Heart right ventricle (tissue), 16 donors: ENCODE measurements around the gene ZNRF1. TPM values are rescaled to one million over a fixed set of nuclear protein-coding genes. Genes with fewer than 3 reads are reported as not detected.
A peak's percentile ranks its signal among the peaks of the same experiment; 100 is the strongest.

ENCODE experiments used
- ATAC-seq, 8 donors: fragments of 200-7000 bp; cut with Tn5 transposase; one replicate each; pipeline ENCODE4 v1.9.1; 2020; ENCODE audit warnings: mild to moderate bottlenecking in 8 of 8, moderate library complexity in 8 of 8, moderate number of reproducible peaks in 1 of 8
- DNase-seq, 2 donors: peaks; one replicate each; pipeline ENCODE4 v3.0.0-alpha.2; 2020
- H3K27ac ChIP-seq, 10 donors: fragments of 200-600 bp; sonication (generic) in 2 of 10; one replicate each; pipeline versions ENCODE4 v1.5.0 to v1.8.0; 2020 to 2022; ENCODE audit warnings: mild to moderate bottlenecking in 3 of 10
- H3K27me3 ChIP-seq, 7 donors: fragments of 200-600 bp; one replicate each; pipeline ENCODE4 v1.8.0; 2021 to 2022; ENCODE audit warnings: mild to moderate bottlenecking in 2 of 7
- H3K36me3 ChIP-seq, 9 donors: fragments of 200-600 bp; sonication (generic) in 1 of 9; one replicate each; pipeline versions ENCODE4 v1.5.0 to v1.8.0; 2020 to 2022; ENCODE audit warnings: mild to moderate bottlenecking in 2 of 9
- H3K4me1 ChIP-seq, 9 donors: fragments of 200-600 bp; sonication (generic) in 1 of 9; one replicate each; pipeline versions ENCODE4 v1.5.0 to v1.8.0; 2020 to 2022; ENCODE audit warnings: mild to moderate bottlenecking in 4 of 9
- H3K4me3 ChIP-seq, 10 donors: fragments of 200-600 bp; sonication (generic) in 2 of 10; one replicate each; pipeline versions ENCODE4 v1.5.0 to v1.8.0; 2020 to 2022; ENCODE audit warnings: mild to moderate bottlenecking in 7 of 10, moderate library complexity in 2 of 10
- H3K9me3 ChIP-seq, 11 donors: fragments of 200-600 bp in 10 of 11; sonication (generic) in 2 of 11; one replicate each; pipeline versions ENCODE4 v1.5.0 to v1.8.0; 2013 to 2022; ENCODE audit warnings: mild to moderate bottlenecking in 2 of 11, control low read depth in 1 of 11, moderate library complexity in 1 of 11
- WGBS, 2 donors: extraction: QIAGEN DNeasy Blood & Tissue Kit; methylation state at CpG; one replicate each; pipeline ENCODE4 v1.1.7; 2013; ENCODE audit warnings: inconsistent platforms in 1 of 2; 5-methylcytosine and 5-hydroxymethylcytosine counted together
- intact Hi-C, 10 donors: fragments of 100-400 bp; cut with DNase I; formaldehyde crosslinking; loops; one replicate each; pipeline versions ENCODE4 v1.11.1 to v1.14.2; 2022
- polyA plus RNA-seq, 2 donors: library from polyadenylated mRNA; stranded (reverse); fragments of 200-250 nt; gene quantifications; one replicate each; pipeline ENCODE4 v1.2.3, GENCODE V29; 2013
- total RNA-seq, 10 donors: library from RNA; stranded (reverse); fragmentation: NEBNext Ultra II Directional in 3 of 10; extraction: Animal tissue kit (Norgen Biotek cat#: 25700) in 3 of 10; gene quantifications; one replicate each; pipeline versions ENCODE4 v1.2.1 to v1.2.4, GENCODE V29; 2021 to 2023
- TF ChIP-seq, protein P1 (sequence below), 9 donors: fragments of 200-600 bp; sonication (generic) in 2 of 9; IDR thresholded peaks; one replicate each; pipeline versions ENCODE4 v1.5.0 to v1.8.0; 2021 to 2022; ENCODE audit warnings: antibody characterized with exemption in 9 of 9, mild to moderate bottlenecking in 5 of 9, moderate library complexity in 1 of 9
- donor health status: Arrhythmogenic right ventricular cardiomyopathy.
- donor health status: ischemic (EF 13 %, LVEDD 7.1; RV severe dilation, severe dysfunction).
- donor health status: healthy with polysubstance abuse.
- donor health status: DM: no; HTN: yes; CAD: no.
- donor health status: DM: no; HTN: no; CAD: no.
- donor health status: ischemic (EF 25% LVEDD 6.9; RV normal size, moderate dysfunction).
- donor health status: ischemic (EF 25% LVEDD 5.7; RV mildly dilated, moderate dysfunction).
- donor health status: healthy.
- donor health status: DM: yes; HTN: yes; CAD: no.
- donor health status: Ischemic cardiomyopathy.
- donor health status: ischemic (EF 35%, LVEDD 5.7; RV mildly dilated, moderate dysfunction).
- donor health status: nonischemic (EF 11% LVEDD 7.7; RV severe dilation, severe dysfunction).
- donor health status: DM: yes; HTN: yes; CAD: no.
- donor health status: PGD.
- donor health status: ischemic (EF 29% LVEDD 5.4; RV normal size, mild dysfunction).
- donor health status: nonischemic (EF 23%, LVEDD 6.1; RV moderate dilation, normal function).

ZNRF1 gene
- total and polyA plus RNA-seq, 12 donors, result 13.1 to 30.8 (median 20.8) TPM

DNA sequence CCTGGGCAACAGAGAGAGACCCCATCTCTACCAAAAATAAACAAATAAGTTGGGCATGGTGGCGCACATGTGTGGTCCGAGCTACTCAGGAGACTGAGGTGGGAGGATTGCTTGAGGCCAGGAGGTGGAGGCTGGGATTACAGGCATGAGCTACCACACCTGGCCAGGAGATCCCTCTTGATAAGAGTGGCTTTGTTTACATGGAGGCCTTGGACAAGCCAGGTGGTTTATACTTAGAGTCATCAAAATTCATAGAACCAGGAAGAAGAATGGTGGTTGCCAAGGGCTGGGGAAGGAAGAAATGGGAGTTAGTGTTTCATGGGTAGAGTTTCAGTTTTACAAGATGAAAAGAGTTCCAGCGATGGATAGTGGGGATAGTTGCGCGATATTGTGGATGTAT is 140.7 kb downstream of the ZNRF1 start:
- DNase-seq (no peak), ATAC-seq (no peak)
- intact Hi-C loops, result loop anchor here in 1 of 10 donors (10.0 kb wide), 1 partner anchor 435 kb away; the partner anchor contains the start of gene MLKL
- no peaks in the 10 kb centered on the region for H3K4me1 ChIP-seq
- no peaks in the 10 kb centered on the region for H3K27me3 ChIP-seq
- no peaks in the 10 kb centered on the region for H3K9me3 ChIP-seq
- no peak overlapping the region for H3K27ac ChIP-seq
- H3K4me3 ChIP-seq, result no peak overlapping the region
- 96 to 99% methylated on average over 5 of the region's 5 CpGs for WGBS, 2 donors
- no peaks in the 10 kb centered on the region for H3K36me3 ChIP-seq
- TF ChIP-seq, protein P1, sequence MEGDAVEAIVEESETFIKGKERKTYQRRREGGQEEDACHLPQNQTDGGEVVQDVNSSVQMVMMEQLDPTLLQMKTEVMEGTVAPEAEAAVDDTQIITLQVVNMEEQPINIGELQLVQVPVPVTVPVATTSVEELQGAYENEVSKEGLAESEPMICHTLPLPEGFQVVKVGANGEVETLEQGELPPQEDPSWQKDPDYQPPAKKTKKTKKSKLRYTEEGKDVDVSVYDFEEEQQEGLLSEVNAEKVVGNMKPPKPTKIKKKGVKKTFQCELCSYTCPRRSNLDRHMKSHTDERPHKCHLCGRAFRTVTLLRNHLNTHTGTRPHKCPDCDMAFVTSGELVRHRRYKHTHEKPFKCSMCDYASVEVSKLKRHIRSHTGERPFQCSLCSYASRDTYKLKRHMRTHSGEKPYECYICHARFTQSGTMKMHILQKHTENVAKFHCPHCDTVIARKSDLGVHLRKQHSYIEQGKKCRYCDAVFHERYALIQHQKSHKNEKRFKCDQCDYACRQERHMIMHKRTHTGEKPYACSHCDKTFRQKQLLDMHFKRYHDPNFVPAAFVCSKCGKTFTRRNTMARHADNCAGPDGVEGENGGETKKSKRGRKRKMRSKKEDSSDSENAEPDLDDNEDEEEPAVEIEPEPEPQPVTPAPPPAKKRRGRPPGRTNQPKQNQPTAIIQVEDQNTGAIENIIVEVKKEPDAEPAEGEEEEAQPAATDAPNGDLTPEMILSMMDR (IDR thresholded peaks at IDR 0.05), result no peak

GRCh38 chr16:75143941-75144340 is 145.1 kb downstream of the ZNRF1 start:
- no peak overlapping the region for H3K27ac ChIP-seq
- WGBS, 2 donors, result 80 to 85% methylated on average over 6 of the region's 6 CpGs
- H3K4me1 ChIP-seq, result peaks cover 0 to 5% (median under 1%) of the 10 kb centered on the region in 9 donors
- intact Hi-C loops, result no loop called here
- no peaks in the 10 kb centered on the region for H3K27me3 ChIP-seq
- no peak overlapping the region for H3K4me3 ChIP-seq
- TF ChIP-seq, protein P1 (IDR thresholded peaks at IDR 0.05), result no peak
- DNase-seq, result no peak
- H3K36me3 ChIP-seq, result no peaks in the 10 kb centered on the region
- no peak for ATAC-seq
- H3K9me3 ChIP-seq, result peaks cover 0 to 12% (median 0%) of the 10 kb centered on the region in 11 donors

GRCh38 chr16:75147968-75148310 is 149.1 kb downstream of the ZNRF1 start:
- H3K4me3 ChIP-seq, result peak overlapping the region in 8 of 10 donors; percentile 71 to 100 (median 98)

GRCh38 chr16:75148311-75149195 is 149.7 kb downstream of the ZNRF1 start, which contains the start of gene ZFP1:
ZFP1 (plus strand) TSS chr16:75148524; CDS start chr16:75152952, 4,428 bp downstream.
- peak; percentile 98 to 99 (median 99) for ATAC-seq
- Histone ChIP-seq H3K27ac (peak within 1 kb of the TSS; percentile 86 to 100 (median 98)), H3K4me3 (peak within 1 kb of the TSS; percentile 71 to 100 (median 94)), H3K9me3 (peaks cover 0 to 44% (median 23%) of the 10 kb centered on the region in 11 donors), H3K4me1 (peaks cover 0 to 14% (median 10%) of the 10 kb centered on the region in 9 donors), H3K27me3 (no peaks in the 10 kb centered on the region), H3K36me3 (peaks cover 0 to 25% (median under 1%) of the 10 kb centered on the region in 9 donors)
- WGBS, 2 donors, result 0 to 1% methylated on average over 92 to 93 of the region's 93 CpGs
- intact Hi-C loops, result no loop called here
- TF ChIP-seq, protein P1 (IDR thresholded peaks at IDR 0.05), result no peak
- peak; percentile 96 to 97 for DNase-seq

More at GRCh38 chr16:75147968-75148310, 149.1 kb downstream of the ZNRF1 start:
- DNase-seq (no peak), ATAC-seq (no peak)
- WGBS, 2 donors, result 57 to 59% methylated on average over 3 of the region's 3 CpGs
- Histone ChIP-seq H3K9me3 (peaks cover 0 to 38% (median 19%) of the 10 kb centered on the region in 11 donors), H3K36me3 (peaks cover 0 to 19% (median 0%) of the 10 kb centered on the region in 9 donors), H3K27ac (peak overlapping the region in 8 of 10 donors; percentile 95 to 100 (median 99)), H3K4me1 (peaks cover 0 to 14% (median 10%) of the 10 kb centered on the region in 9 donors), H3K27me3 (no peaks in the 10 kb centered on the region)
- intact Hi-C loops, result no loop called here
- TF ChIP-seq, protein P1 (IDR thresholded peaks at IDR 0.05), result no peak
